ENCODE measurements around the gene SMIM12. TPM values are rescaled to one million over a fixed set of nuclear protein-coding genes. Genes with fewer than 3 reads are reported as not detected.

SMIM12 gene
- total RNA-seq, 4 donors from 2014 or later, result 11.8 to 31.2 (median 19.4) TPM

GRCh38 chr1:34905098-34905459 lies 45.5 kb upstream of the SMIM12 start:
- intact Hi-C loops (cut with DNase I; ENCODE audit: low total_unique reads), result no loop called here
- Histone ChIP-seq H3K27me3 (no peaks in the 10 kb centered on the region), H3K36me3 (no peaks in the 10 kb centered on the region), H3K4me3 (no peak overlapping the region), H3K4me1 (no peaks in the 10 kb centered on the region), H3K9me3 (no peaks in the 10 kb centered on the region), H3K27ac (no peak overlapping the region)
- TF ChIP-seq CTCF (IDR thresholded peaks at IDR 0.05) (no peak), POLR2A (IDR thresholded peaks at IDR 0.05) (no peak)
- no peak for DNase-seq

GRCh38 chr1:34904236-34905097 lies 44.9 kb upstream of the SMIM12 start:
- Histone ChIP-seq H3K4me3 (no peak overlapping the region), H3K27me3 (no peaks in the 10 kb centered on the region), H3K9me3 (no peaks in the 10 kb centered on the region), H3K36me3 (no peaks in the 10 kb centered on the region), H3K27ac (no peak overlapping the region), H3K4me1 (no peaks in the 10 kb centered on the region)
- TF ChIP-seq CTCF (IDR thresholded peaks at IDR 0.05), result no peak
- no peak for TF ChIP-seq POLR2A (IDR thresholded peaks at IDR 0.05)
- DNase-seq, result no peak
- intact Hi-C loops (cut with DNase I; ENCODE audit: low total_unique reads), result no loop called here

DNA sequence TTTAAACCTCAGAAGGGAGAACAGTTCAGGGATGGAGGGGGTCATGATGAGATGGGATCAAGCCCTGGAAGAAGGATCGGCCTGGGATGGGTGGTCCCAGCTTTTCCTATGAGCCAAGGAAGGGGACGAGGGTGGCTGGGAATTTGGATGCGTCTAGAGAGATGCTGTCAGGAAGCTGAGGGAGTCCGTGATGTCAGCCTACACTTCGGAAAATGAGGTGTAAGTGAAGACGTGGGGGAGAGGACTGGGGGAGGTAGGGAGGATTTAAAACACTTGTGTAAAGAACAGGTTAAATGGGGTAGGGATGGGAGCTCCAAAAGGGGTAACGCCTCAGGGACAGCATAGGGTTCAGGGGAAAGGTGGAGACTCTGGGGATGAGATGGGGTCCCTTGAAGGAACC lies 42.4 kb upstream of the SMIM12 start:
- no peak for DNase-seq
- intact Hi-C loops (cut with DNase I; ENCODE audit: low total_unique reads), result no loop called here

DNA sequence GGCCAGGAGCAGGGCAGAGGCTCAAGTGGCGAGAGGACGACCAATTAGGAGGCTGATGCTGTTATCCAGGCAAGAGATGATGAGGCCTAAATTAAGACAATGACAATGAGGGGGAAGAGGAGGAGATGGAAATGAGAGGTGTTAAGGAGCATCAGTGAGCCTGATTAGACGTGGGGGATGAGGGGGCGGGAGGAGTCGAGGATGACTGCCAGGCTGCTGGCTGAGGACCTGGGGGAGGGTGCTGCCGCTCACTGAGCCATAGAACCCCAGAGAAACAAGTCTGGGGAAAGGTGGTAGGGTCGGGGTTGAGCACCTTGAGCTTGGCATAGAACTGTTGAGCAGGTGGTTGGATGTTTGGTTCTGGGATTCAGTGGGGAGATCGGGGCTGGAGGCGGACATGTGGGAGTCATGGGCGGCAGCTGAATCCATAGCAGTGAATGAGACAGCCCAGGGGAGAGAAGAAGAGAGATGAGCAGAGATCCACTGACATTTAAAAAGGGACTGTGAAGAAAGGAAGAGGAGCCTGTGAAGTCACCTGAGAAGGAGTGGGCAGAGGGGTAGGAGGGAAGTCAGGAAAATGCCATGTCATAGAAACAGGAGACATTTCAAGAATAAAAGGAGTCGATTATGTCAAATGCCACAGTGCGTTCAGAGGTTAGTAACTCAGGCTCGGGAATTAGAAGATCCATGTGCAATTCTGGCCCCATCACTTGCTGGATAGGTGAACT lies 41.4 kb upstream of the SMIM12 start:
- no peaks in the 10 kb centered on the region for H3K4me1 ChIP-seq
- H3K9me3 ChIP-seq, result no peaks in the 10 kb centered on the region
- TF ChIP-seq CTCF (IDR thresholded peaks at IDR 0.05) (no peak), POLR2A (IDR thresholded peaks at IDR 0.05) (no peak)
- no peaks in the 10 kb centered on the region for H3K27me3 ChIP-seq
- intact Hi-C loops (cut with DNase I; ENCODE audit: low total_unique reads), result no loop called here
- no peak overlapping the region for H3K4me3 ChIP-seq
- H3K27ac ChIP-seq, result no peak overlapping the region
- H3K36me3 ChIP-seq, result no peaks in the 10 kb centered on the region
- no peak for DNase-seq

More for the DNA sequence above, 42.4 kb upstream of the SMIM12 start:
- Histone ChIP-seq H3K27me3 (no peaks in the 10 kb centered on the region), H3K4me1 (no peaks in the 10 kb centered on the region), H3K27ac (no peak overlapping the region), H3K36me3 (no peaks in the 10 kb centered on the region), H3K4me3 (no peak overlapping the region), H3K9me3 (no peaks in the 10 kb centered on the region)
- no peak for TF ChIP-seq POLR2A (IDR thresholded peaks at IDR 0.05)
- no peak for TF ChIP-seq CTCF (IDR thresholded peaks at IDR 0.05)

DNA sequence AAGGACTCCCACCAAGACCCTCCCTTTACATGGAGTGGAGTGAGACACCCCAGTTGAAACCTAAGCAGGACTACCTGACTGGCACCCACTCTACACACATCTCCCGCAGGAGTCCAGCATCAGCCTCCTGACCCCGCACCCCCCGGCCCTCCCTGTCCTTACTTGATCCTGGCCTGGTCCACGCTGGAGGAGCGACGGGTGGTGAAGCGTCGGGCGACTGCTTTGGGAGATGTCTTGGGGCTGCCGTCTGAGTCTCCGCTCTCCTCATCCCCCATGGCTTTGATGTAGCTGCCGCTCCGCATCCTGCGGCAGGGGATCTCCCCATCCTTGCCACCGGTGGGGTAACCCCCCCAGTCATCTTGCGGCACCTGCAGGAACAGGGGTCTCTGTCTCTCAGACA lies 40.4 kb upstream of the SMIM12 start:
- H3K27me3 ChIP-seq, result no peaks in the 10 kb centered on the region
- intact Hi-C loops (cut with DNase I; ENCODE audit: low total_unique reads), result no loop called here
- no peak for TF ChIP-seq POLR2A (IDR thresholded peaks at IDR 0.05)
- TF ChIP-seq CTCF (IDR thresholded peaks at IDR 0.05), result no peak
- H3K9me3 ChIP-seq, result no peaks in the 10 kb centered on the region
- no peaks in the 10 kb centered on the region for H3K36me3 ChIP-seq
- no peaks in the 10 kb centered on the region for H3K4me1 ChIP-seq
- H3K4me3 ChIP-seq, result no peak overlapping the region
- DNase-seq, result no peak
- no peak overlapping the region for H3K27ac ChIP-seq

All from uterus (tissue), 4 donors.